HG03354 (cell line): ENCODE data around the gene PTPN1.
"Not testable (repeated sequence)": the region's sequence is repeated elsewhere in the genome, so short reads cannot be mapped to it uniquely, and the experiment has no call there.

Source experiments
- ATAC-seq: cut with Tn5 transposase; IDR thresholded peaks from one replicate; pipeline ENCODE4 v1.9.1; 2021; ENCODE audit warnings: mild to moderate bottlenecking; ENCODE audit not compliant: unreplicated experiment, poor library complexity, severe bottlenecking

Gene PTPN1

DNA sequence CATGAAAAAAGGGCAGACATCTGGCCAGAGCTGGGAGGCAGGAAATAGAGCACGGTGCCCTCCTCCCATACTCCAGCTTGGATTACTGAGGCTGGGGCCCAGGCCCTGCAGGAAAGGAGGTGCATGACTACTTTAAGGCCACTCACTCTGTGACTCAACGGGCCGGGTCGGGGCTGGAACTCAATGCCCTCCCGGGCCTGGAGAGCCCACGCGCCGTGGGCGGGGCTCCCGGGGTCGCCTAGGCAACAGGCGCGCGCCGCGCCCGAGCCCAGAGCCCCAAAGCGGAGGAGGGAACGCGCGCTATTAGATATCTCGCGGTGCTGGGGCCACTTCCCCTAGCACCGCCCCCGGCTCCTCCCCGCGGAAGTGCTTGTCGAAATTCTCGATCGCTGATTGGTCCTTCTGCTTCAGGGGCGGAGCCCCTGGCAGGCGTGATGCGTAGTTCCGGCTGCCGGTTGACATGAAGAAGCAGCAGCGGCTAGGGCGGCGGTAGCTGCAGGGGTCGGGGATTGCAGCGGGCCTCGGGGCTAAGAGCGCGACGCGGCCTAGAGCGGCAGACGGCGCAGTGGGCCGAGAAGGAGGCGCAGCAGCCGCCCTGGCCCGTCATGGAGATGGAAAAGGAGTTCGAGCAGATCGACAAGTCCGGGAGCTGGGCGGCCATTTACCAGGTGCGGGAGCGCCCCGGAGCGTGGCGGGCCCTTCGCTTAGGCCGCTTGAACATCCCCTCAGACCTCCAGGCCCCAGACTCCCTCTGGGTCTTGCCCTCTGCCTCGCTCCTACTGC lies at the start of gene PTPN1:
PTPN1 (plus strand) TSS at position 461 of the 783 bp plus-strand sequence; CDS start at position 606, 145 bp downstream.
- ATAC-seq, result peak; percentile 89

DNA sequence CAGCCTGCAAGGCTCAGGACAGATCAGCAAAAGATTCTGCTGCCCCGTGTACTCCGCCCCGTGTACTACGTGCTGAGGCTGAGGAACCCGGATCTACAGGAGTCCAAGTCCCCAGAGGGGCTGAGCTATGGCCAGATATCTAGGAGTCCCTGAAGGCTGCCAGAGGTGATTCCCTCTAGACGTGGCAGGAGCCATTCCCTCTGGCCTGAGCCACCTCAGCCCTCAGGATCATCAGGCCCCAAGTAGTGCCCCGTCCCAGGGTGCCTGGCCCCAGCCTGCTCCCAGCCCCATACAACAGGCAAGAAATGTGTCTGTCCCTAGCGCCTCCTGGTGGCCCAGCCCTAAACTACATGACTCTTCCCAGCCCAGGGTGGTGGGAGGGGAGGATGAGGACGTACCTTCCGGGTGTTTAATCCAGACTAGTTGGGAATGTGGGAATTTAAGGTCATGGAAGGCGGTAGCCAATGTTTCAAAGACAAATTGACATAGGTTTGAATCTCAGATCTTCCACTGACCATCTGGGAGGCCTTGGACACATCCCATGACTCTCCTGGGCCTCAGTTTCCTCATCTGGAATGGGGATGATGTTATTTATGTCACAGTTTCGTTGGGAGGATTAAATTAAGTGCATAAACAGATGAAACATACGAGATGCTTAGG lies 49.4 kb upstream of the PTPN1 start:
- ATAC-seq, result peak; percentile 59

DNA sequence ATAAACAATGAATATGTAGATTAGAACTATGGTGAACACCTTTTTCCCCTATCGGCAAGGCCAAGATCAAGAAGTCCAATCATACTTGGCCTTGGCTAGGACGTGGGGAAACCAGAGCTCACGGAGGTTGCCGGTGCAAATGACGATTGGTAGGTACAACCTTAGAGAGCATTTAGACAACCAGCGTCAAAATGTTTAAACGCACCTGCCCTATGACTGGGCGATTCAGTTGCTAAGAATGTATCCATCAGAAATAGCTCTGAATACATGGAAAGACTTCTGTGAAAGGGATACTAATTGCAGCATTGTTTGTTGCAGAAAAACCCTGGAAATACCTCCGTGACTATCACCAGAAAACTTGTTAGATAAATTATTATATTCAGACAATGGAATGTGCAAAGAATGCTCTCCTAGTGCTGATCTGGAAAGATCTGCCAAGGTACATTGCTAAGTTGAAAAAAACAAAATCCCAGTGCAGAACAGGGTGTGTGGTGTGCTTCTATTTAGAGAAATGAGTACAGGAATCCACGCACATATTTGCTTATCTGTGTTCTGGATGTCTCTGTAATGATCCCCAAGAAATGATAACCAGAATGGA lies 48.0 kb upstream of the PTPN1 start:
- ATAC-seq, result no peak

DNA sequence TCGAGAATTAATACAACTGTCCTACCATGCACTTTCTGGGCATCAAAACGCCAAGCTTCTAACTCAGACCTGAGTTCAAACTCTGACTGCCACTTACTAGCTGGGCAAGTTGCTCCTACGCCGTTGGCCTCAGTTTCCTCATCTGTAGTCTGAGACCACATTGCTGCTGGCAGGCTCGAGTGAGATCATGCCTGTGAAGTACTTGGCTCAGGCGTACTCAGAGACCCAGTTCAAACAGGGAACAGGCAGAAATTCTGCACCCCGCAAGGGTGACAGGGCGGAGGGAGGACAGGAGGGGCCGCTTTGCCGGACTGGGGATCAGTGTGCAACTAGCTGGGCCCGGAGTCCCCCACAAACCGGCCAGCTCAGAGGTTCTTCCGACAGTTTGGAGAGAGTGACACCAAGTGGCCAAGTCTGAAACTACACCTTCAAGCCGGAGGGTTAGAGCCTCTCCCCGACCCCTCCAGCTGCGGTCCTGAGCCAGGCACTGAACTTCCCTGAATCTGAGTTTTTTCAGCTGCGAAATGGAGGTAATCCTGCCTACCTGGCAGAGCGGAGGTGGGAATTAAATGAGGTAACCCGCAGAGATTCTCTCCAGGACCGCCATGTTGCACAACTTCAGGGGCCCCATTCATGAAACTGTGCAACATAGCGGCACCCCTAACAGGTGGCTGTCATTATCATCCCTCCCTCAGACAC lies 46.0 kb upstream of the PTPN1 start:
- peak; percentile 66 for ATAC-seq

DNA sequence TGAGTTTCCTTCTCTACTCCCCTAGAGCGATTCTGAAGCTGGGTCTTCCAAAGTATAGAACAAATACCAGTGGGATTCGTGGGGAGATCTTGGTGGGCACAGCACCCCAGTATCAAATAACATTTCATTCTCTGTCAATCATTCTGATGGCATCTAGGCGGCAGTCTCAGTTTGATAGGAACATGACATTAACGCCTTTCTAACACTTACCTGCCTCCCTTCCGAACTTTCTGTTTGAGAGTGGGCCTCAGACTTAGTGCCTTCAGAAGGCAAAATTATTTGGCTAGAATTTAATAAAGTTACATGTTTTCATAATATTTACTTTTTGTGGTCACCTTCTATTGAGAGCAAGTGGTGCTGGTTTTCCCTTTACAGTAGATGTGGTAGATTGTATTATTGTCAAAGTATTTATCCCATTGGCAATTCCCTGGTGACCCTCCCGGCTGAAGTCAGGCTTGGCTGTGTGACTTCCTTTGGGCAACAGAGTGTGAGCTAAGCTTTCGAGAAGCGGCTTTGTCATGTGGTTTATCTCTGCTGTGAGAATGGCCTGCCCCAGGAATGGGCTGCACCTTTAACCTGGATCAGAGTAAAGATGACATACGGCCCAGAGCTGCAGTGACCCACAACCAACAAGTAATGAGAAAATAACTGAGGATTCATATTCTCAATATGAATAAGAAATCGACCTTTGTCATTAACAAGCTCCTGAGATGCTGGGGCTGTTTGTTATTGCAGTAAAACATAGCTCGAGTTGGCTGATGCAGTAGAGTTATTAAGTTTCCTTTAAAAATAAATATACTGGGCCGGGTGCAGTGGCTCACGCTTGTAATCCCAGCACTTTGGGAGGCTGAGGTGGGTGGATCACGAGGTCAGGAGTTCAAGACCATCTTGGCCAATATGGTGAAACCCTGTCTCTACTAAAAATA lies 45.2 kb upstream of the PTPN1 start:
- ATAC-seq, result no peak

DNA sequence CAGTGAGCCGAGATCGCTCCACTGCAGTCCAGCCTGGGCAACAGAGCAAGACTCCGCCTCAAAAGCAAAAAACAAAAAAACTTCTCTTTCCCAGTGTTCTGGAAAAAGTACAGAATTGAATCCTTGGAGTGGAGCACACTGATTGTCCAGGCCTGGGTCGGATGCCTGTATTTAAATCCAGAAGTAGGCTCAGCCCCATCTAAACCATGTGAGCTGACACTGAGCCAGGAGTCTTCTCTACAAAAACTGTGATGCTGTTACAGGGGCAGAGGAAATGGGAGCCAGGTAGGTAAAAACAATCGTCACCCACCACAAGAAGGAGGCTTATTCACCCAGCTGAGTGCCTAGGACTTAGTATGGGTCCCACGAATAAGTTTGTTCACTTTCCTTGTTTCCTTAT lies 43.0 kb upstream of the PTPN1 start:
- no peak for ATAC-seq

DNA sequence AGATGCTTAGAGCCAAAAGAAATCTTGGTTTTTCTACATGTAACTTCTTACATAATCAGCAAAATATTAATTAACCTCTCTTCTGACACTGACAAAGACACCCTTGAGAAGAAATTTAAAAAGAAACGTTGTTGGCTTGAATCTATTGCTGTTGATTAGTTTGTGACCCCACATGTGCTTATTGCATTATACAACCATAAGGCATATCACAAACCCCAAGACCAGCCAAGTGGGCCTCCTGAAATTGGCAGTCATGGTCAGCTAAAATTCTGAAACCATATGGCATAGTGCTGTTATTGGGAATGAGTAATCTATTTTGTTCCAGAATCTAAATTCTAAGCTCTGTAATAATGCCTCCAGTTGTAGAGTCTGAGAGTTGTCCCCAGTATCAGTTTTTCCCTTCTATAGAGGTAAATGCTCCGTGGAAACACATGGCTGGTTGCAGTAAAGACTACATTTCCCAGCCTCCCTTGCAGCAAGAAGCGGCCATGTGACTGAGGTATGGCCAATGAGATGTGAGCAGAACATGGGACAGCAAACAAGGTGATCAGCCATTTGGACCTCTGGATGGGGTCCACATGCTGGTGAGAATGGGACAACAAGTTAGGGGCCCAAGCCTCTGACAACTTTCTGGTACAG lies 42.3 kb upstream of the PTPN1 start:
- no peak for ATAC-seq

DNA sequence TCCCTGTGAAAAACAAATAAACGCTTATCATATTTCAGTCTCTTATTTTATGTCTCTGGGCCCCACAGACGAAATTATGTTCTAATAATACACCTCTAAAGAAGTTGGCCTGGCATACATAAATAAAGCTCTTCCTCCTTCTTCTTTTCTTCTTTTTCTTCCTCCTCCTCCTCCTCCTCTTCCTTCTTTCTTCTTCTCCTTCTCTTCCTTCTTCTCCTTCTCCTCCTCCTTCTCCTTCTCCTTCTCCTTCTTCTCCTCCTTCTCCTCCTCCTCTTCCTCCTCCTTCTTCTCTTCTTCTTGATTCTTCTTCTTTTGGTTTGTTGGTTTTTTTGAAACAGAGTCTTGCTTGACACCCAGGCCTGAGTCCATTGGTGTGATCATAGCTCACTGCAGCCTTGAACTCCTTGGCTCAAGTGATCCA lies 41.8 kb upstream of the PTPN1 start:
- no peak for ATAC-seq

DNA sequence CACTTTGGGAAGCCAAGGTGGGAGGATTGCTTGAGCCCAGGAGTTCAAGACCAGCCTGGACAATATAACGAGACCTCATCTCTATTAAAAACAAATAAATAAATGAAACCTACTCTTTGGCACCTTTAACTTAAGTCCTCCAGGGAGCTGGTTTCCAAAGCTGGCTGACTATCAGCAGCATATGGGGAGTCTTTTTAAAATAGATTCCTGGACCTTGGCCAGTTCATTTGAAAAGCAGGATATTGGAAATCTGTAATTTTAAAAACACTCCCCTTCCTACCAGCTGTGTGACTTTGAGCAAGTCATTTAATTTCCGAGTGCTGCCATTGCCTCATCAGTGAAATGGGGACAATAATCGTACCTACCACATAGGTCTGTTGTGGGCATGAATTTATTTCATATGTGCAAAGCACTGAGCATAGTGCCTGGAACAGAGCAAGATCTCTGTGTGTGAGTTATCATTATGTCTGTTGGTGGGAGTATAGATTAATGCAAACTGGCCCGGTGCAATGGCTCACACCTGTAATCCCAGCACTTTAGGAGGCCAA lies 40.9 kb upstream of the PTPN1 start:
- ATAC-seq, result no peak

DNA sequence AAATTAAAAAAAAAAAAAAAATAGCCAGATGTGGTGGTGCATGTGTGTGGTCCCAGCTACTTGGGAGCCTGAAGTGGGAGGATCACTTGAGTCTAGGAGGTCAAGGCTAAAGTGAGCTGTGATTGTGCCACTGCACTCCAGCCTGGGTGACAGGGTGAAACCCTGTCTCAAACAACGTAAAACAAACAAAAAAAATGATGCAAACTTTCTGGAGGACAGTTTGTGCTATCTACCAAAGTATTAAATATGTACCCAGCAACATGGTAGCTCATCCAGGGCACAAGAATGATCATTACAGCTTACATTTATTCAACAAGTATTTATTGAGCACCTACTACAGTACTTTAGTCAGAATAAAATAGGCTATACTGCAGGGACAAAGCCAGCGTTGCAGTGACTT lies 40.4 kb upstream of the PTPN1 start:
- ATAC-seq, result no peak

DNA sequence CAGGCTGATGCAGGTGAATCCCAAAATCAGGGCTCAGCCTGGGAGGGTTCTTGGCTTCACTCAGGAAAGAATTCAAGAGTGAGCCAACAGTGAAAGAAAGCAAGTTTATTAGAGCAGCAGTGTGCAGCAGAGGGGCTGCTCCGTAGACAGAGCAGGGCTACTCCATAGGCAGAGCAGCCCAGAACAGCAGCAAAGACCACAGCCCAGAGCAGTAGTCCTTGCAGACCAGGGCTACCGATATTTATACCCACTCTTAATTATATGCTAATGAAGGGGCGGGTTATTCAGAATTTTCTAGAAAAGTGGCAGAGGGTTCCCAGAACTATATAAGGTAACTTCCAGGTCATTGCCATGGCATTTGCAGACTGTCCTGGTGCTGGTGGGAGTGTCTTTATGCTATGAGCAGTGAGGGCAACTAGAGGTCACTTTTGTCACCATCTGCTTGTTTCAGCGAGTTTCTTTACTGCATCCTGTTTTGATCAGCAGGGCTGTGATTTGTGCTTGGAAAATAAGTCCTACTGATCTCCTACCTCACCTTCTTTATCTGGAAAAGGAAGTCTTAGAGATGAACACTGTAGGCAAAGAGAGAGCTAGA lies 39.8 kb upstream of the PTPN1 start:
- no peak for ATAC-seq

DNA sequence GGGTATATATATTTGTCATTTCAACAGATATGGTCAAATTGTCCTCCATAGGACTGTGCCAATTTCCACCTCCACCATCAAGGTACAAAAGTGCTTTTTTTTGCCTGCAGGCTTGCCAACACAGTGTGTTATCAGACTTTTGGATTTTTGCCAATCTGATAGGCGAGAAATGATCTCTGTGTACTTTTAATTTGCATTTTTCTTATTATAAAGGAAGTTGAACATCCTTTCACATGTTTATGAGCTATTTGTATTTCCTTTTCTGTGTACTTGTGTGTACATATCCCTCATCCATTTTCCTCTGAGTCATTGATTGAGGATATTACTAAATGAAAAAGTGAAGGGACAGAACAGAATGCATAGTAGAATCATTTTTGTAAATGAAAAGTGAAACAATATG lies 39.0 kb upstream of the PTPN1 start:
- no peak for ATAC-seq

DNA sequence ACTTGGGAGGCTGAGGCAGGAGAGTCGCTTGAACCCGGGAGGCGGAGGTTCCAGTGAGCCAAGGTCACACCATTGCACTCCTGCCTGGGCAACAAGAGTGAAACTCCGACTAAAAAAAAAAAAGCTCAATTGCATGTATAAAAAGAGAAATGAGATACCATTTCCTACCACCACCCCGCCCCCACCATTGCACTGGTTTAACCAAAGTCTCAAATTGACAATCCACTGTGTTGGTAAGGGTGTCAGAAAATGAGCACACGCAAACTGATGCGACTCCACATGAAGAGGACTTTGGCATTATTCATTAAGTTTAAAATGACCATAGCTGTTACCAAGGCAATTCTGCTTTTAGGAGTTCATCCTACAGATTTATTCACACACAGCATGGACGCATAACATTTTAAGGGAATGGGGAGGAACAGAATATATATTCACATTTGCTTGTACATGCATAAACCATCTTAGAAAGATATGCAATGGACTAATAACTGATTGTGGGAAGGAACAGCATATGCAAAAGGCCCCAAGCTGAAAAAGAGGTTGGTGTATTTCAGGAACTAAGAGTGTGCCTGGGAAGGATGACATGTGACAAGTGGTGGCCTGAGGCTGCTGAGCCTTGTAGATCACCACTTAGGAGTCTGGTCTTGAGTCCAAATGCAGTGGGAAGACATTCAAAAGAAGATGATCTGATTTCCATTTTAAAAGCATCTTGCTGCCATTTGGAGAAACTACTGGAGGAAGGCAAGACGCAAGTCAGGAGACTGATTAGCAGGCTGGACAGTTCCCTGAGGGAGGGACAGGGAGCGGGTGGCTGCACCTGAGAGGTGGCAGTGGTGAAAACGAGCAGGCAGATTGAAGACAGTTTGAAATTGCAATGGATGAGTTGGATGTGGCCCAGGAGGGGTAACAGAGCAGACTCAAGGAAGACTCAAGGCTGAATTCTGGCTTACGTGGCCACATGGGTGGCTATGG lies 37.2 kb upstream of the PTPN1 start:
- ATAC-seq, result no peak

DNA sequence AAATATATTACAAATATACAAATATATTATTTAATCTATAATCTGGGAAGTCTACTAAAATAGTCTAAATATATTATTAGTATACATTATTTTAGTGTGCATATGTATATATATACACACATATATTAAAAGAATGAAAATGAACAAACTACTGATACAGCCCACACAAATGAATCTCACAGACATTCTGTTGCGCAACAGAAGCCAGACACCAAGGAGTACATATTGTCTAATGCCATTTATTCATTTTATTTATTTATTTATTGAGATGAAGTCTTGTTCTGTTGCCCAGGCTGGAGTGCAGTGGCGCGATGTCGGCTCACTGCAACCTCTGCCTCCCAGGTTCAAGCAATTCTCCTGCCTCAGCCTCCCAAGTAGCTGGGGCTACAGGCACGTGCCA lies 35.8 kb upstream of the PTPN1 start:
- ATAC-seq, result not testable (repeated sequence)

DNA sequence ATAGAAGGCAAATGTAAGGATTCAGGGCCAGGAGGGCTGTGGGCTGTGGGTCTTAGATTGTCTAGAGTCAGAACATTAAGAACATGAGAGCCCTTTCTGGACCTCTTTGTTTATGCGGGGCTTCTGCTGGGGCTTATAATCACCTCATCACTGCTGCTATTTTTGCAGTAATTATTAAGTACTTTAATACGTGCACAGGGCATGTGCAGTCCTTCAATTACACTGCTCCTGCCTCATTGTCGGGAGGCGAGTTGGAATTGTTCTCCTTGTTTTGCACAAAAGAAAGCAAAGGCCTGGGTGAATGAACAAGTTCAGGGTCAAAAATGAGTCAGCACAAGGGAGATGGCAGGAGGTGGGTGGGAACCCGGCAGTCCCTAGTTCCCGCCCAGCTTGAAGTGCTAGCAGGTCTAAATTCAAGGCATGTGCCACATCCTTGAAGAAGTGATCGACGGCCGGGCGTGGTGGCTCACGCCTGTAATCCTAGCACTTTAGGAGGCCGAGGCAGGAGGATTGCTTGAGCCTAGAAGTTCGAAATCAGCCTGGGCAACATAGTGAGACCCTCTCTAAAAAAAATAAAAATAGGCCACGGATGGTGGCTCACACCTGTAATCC lies 34.4 kb upstream of the PTPN1 start:
- no peak for ATAC-seq

DNA sequence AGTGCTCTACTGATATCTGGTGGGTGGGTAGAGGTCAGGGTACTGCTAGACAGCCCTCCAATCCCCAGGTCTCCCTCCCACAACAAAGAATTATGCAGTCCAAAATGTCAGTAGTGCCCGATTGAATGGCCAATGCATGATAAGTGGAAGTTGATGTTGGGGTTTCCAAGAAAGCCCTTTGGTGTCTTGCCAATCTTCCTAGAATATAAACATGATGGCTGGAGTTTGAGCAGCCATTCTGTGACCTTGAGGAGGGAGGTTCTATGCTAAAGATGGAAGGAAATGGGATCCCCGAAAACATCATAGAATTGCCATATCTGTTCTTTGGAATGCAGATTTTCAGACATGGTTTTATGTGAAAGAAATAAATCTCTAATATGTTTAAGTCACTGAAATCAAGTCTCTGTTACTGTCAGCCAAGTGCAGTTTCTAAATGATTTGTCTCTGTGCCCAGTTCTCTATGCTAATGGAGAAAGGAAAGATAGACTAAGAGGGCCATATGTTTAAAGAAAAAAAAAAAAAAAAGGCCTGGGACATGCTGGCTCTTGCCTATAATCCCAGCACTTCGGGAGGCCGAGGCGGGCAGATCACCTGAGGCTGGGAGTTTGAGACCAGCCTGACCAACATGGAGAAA lies 32.8 kb upstream of the PTPN1 start:
- no peak for ATAC-seq
